HEK293T (cell line): Measurements from ENCODE around the gene NRG4.

ENCODE experiments used
- CTCF ChIA-PET: fragments of 350-600 bp; formaldehyde crosslinking; extraction: SDS; loops from one replicate; lab custom pipeline; 2021; ENCODE audit warnings: antibody characterized with exemption, inconsistent platforms; lab: Yijun Ruan, JAX
- POLR2A ChIA-PET: fragments of 350-600 bp; formaldehyde crosslinking; extraction: SDS; loops from one replicate; lab custom pipeline; 2020; ENCODE audit warnings: antibody characterized with exemption, inconsistent platforms; lab: Yijun Ruan, JAX
- DNase-seq: peaks from one replicate; pipeline ENCODE4 v3.0.0; 2012; ENCODE audit warnings: mixed read lengths; ENCODE audit errors: extremely low spot score
- ARNT ChIP-seq: fragments of 450-650 bp; IDR thresholded peaks from 2 replicates; pipeline ENCODE4 v1.6.1; 2017; ENCODE audit warnings: mild to moderate bottlenecking
- BHLHE40 ChIP-seq: fragments of 450-650 bp; IDR thresholded peaks from 2 replicates; pipeline ENCODE4 v1.6.1; 2016; ENCODE audit warnings: mild to moderate bottlenecking, moderate library complexity, borderline replicate concordance
- CTBP1 ChIP-seq: fragments of 450-650 bp; IDR thresholded peaks from 2 replicates; pipeline ENCODE4 v1.6.1; 2016; ENCODE audit warnings: borderline replicate concordance
- ELF4 ChIP-seq: fragments of 450-650 bp; IDR thresholded peaks from 2 replicates; pipeline ENCODE4 v1.6.1; 2017; ENCODE audit warnings: antibody characterized with exemption
- FOXA1 ChIP-seq: fragments of 450-650 bp; IDR thresholded peaks from 2 replicates; pipeline ENCODE4 v1.6.1; 2016; ENCODE audit warnings: mild to moderate bottlenecking
- FOXK2 ChIP-seq: fragments of 450-650 bp; IDR thresholded peaks from 2 replicates; pipeline ENCODE4 v1.6.1; 2016; ENCODE audit warnings: mild to moderate bottlenecking
- FOXM1 ChIP-seq: fragments of 450-650 bp; IDR thresholded peaks from 2 replicates; pipeline ENCODE4 v1.6.1; 2017; ENCODE audit warnings: mild to moderate bottlenecking, borderline replicate concordance
- HDGF ChIP-seq: fragments of 450-650 bp; IDR thresholded peaks from 2 replicates; pipeline ENCODE4 v1.6.1; 2017; ENCODE audit warnings: antibody characterized with exemption, borderline replicate concordance
- L3MBTL2 ChIP-seq: fragments of 450-650 bp; conservative IDR thresholded peaks from 2 replicates; pipeline ENCODE4 v1.6.1; 2016; ENCODE audit warnings: mild to moderate bottlenecking
- LEF1 ChIP-seq: fragments of 450-650 bp; IDR thresholded peaks from 2 replicates; pipeline ENCODE4 v1.6.1; 2017; ENCODE audit warnings: mild to moderate bottlenecking, borderline replicate concordance
- NFRKB ChIP-seq: fragments of 450-650 bp; IDR thresholded peaks from 2 replicates; pipeline ENCODE4 v1.6.1; 2016; ENCODE audit warnings: mild to moderate bottlenecking, moderate library complexity
- PKNOX1 ChIP-seq: fragments of 450-650 bp; IDR thresholded peaks from 2 replicates; pipeline ENCODE4 v1.6.1; 2016
- SP1 ChIP-seq: fragments of 450-650 bp; IDR thresholded peaks from 2 replicates; pipeline ENCODE4 v1.6.1; 2017
- SUZ12 ChIP-seq: fragments of 450-650 bp; IDR thresholded peaks from 2 replicates; pipeline ENCODE4 v1.6.1; 2016; ENCODE audit warnings: mild to moderate bottlenecking
- TARDBP ChIP-seq: fragments of 450-650 bp; IDR thresholded peaks from 2 replicates; pipeline ENCODE4 v1.6.1; 2016
- ZNF384 ChIP-seq: fragments of 450-650 bp; IDR thresholded peaks from 2 replicates; pipeline ENCODE4 v1.6.1; 2016

NRG4 gene

GRCh38 chr15:75952525-75952924, 59.7 kb downstream of the NRG4 start:
- DNase-seq: no peak
- ChIA-PET CTCF (no interaction called here), POLR2A (no interaction called here)
- TF ChIP-seq SUZ12: no peak
- TF ChIP-seq FOXA1: no peak
- no peak for TF ChIP-seq BHLHE40
- no peak for TF ChIP-seq FOXK2
- TF ChIP-seq HDGF: no peak
- TF ChIP-seq L3MBTL2: no peak
- no peak for TF ChIP-seq ARNT
- TF ChIP-seq PKNOX1: no peak
- no peak for TF ChIP-seq CTBP1
- no peak for TF ChIP-seq LEF1
- no peak for TF ChIP-seq TARDBP
- no peak for TF ChIP-seq SP1

DNA sequence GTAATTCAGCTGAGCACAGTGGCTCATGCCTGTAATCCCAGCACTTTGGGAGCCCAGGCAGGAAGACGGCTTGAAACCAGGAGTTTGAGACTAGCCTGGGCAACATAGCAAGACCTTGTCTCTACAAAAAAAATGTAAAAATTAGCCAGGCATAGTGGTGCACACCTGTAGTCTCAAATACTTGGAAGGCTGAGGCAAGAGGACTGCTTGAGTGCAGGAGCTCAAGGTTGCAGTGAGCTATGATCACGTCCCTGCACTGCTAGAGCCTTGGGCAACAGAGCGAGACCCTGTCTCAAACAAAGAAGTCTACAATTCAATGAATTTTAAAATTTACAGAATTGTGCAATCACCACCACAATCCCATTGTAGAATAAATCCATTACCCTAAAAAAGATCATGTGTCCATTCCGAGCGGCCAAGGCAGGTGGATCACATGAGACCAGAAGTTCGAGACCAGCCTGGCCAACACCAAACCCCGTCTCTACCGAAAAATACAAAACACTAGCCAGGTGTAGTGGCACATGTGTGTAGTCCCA, 63.4 kb downstream of the NRG4 start:
- POLR2A ChIA-PET: no interaction called here
- no peak for TF ChIP-seq FOXM1
- TF ChIP-seq FOXK2: no peak
- no peak for TF ChIP-seq LEF1
- no peak for TF ChIP-seq TARDBP
- TF ChIP-seq SP1: no peak
- no peak for TF ChIP-seq PKNOX1
- TF ChIP-seq SUZ12: no peak
- TF ChIP-seq L3MBTL2: no peak
- no peak for TF ChIP-seq HDGF
- TF ChIP-seq ELF4: no peak
- TF ChIP-seq ZNF384: no peak
- TF ChIP-seq CTBP1: no peak
- no peak for TF ChIP-seq ARNT
- no peak for TF ChIP-seq NFRKB
- CTCF ChIA-PET: no interaction called here
- DNase-seq: no peak

DNA sequence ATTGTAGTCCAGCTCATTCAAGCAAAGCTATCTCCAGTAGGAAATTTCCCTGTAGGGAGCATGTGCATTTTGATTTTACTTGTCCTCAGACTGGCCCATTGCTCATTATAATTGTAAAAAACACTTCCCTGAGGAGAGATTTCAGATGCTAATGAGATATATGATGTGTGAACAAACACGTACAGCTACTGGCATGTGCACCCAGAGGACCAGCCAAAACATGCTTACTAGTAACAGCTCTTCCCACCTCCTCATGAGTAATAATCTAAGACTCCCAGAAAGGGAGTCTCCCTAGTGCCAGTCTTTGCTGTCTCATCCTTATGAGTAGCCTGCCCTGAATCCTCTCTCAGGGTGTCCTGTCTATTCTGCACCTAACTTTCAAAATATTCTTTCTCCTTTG, 65.1 kb downstream of the NRG4 start:
- TF ChIP-seq L3MBTL2 (no peak), ELF4 (no peak), SP1 (no peak), TARDBP (no peak), NFRKB (no peak), CTBP1 (no peak), FOXA1 (no peak), ARNT (no peak), ZNF384 (no peak), HDGF (no peak), PKNOX1 (no peak), SUZ12 (no peak), BHLHE40 (no peak), LEF1 (no peak), FOXM1 (no peak), FOXK2 (no peak)
- ChIA-PET POLR2A (no interaction called here), CTCF (no interaction called here)
- DNase-seq: no peak

DNA sequence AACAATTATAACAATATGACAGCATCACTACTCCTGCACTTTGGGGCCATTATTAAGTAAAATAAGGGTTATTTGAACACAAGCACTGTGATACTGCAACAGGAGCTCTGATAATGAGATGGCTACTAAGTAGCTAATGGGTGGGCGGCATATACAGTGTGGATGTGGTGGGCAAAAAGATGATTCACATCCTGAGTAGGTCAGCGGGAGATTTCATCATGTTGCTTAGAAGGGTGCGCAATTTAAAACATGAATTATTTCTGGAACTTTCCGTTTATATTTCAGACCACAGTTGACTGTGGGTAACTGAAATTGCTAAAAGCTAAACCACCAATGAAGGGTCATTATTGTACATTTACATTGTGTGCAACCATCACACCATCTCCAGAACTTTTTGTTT, 66.3 kb downstream of the NRG4 start:
- DNase-seq: no peak
- CTCF ChIA-PET: no interaction called here
- TF ChIP-seq SP1 (no peak), BHLHE40 (no peak), FOXM1 (no peak), FOXA1 (no peak), NFRKB (no peak), HDGF (no peak), ZNF384 (no peak), ARNT (no peak), SUZ12 (no peak), LEF1 (no peak), ELF4 (no peak), CTBP1 (no peak), FOXK2 (no peak), TARDBP (no peak), L3MBTL2 (no peak)
- POLR2A ChIA-PET: interaction anchor here (1.0 kb wide), 1 partner anchor 10 kb away, joined by 4 read pairs; no protein-coding TSS in a partner anchor

- CTCF ChIA-PET: no interaction called here
- POLR2A ChIA-PET: no interaction called here
- TF ChIP-seq BHLHE40: no peak
- no peak for TF ChIP-seq FOXM1
- no peak for TF ChIP-seq TARDBP
- TF ChIP-seq FOXA1: no peak
- no peak for TF ChIP-seq PKNOX1
- no peak for TF ChIP-seq FOXK2
- TF ChIP-seq ARNT: no peak
- TF ChIP-seq SUZ12: no peak
- no peak for TF ChIP-seq SP1
- no peak for TF ChIP-seq CTBP1
- TF ChIP-seq L3MBTL2: no peak
- TF ChIP-seq HDGF: no peak
- no peak for TF ChIP-seq LEF1
- TF ChIP-seq NFRKB: no peak
- DNase-seq: no peak
Measured at GRCh38 chr15:75943713-75944215, 68.5 kb downstream of the NRG4 start.
